H1 (cell line): Measurements from ENCODE around the gene DEPDC4. TPM values are rescaled to one million over a fixed set of nuclear protein-coding genes. Genes with fewer than 3 reads are reported as not detected.

Source experiments
- FOSL1 ChIP-seq: IDR thresholded peaks from 2 replicates; pipeline ENCODE4 v1.6.1; 2011; ENCODE audit warnings: mild to moderate bottlenecking, low read depth, low read length, moderate library complexity; ENCODE audit not compliant: insufficient read depth
- NRF1 ChIP-seq: IDR thresholded peaks from 2 replicates; pipeline ENCODE4 v1.6.1; 2011; ENCODE audit warnings: mild to moderate bottlenecking, low read depth, low read length, improper control_type of control experiment
- polyA plus RNA-seq, 7 experiments: library from polyadenylated mRNA; depleted of rRNA in 3 of 7; stranded (reverse) in 5 of 7; unstranded in 2 of 7; fragments of >200 nt in 5 of 7; fragments of 200-250 nt in 2 of 7; gene quantifications; 1 replicate in 5 of 7; 2 replicates in 1 of 7; 4 replicates in 1 of 7; pipeline versions ENCODE4 v1.2.1 to v1.2.3, GENCODE V29; 2011 to 2013; ENCODE audit warnings: missing spikeins in 2 of 7, mixed read lengths in 2 of 7
- total RNA-seq: library from RNA; stranded (reverse); fragmentation: NEBNext Ultra II Directional; extraction: Animal tissue kit (Norgen Biotek cat#: 25700); gene quantifications from 2 replicates; pipeline ENCODE4 v1.2.1, GENCODE V29; 2021

DEPDC4 gene
- total and polyA plus RNA-seq, 2 of the 8 experiments (the other 6 are each of a cell fraction or from before 2014, with no cell fraction given): 0.80 to 3.8 TPM

DNA sequence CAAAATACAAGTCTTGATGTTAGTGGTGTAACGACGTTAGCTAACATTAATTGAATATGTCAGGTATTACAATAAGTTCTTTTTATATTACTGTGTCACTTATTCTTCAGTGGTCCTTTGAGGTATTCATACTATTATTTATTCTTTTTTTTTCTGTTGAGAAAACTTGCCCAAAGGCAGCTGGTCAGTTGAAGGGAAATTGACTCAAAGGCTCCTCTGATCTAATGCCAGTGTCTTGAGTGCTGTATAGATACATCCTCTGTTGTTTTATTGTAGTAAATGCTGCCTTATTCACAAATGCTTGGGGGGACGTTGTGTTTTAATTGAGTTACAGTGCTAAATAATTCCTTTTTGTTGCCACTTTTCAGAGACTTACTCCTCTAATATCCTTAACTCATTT is 23.1 kb upstream of the DEPDC4 start (continued):
- TF ChIP-seq NRF1: no peak
- TF ChIP-seq FOSL1: no peak
